B cell (primary cell): ENCODE data around the gene KRT71. TPM values are rescaled to one million over a fixed set of nuclear protein-coding genes. Genes with fewer than 3 reads are reported as not detected.

ENCODE experiments used
- ATAC-seq: fragments of 200-7000 bp; cut with Tn5 transposase; one replicate; pipeline ENCODE4 v1.10.0; 2021; ENCODE audit warnings: low read depth, mild to moderate bottlenecking, moderate number of reproducible peaks, moderate library complexity
- CTCF ChIA-PET: fragments of 350-600 bp; sonication (Branson Sonifier 250); formaldehyde crosslinking; loops from one replicate; lab custom pipeline; 2021; ENCODE audit warnings: antibody characterized with exemption, inconsistent platforms; lab: Charles Lee
- POLR2A ChIA-PET: fragments of 350-600 bp; sonication (Branson Sonifier 250); formaldehyde crosslinking; loops from one replicate; lab custom pipeline; 2021; ENCODE audit warnings: antibody characterized with exemption; lab: Charles Lee
- DNase-seq: peaks from one replicate; pipeline ENCODE4 v3.0.0; 2013
- H2AFZ ChIP-seq: 2 replicates; pipeline ENCODE4 v1.6.1; 2012; ENCODE audit warnings: mild to moderate bottlenecking, low read depth, low read length; ENCODE audit not compliant: insufficient read depth, poor library complexity, severe bottlenecking
- H3K27ac ChIP-seq, 2 donors: 1 replicate in 1 of 2; 2 replicates in 1 of 2; pipeline ENCODE4 v1.5.1; 2012 to 2013; ENCODE audit warnings: low read length in 2 of 2, mild to moderate bottlenecking in 2 of 2, moderate library complexity in 1 of 2
- H3K27me3 ChIP-seq, 4 experiments: fragments of 200-600 bp in 1 of 4; sonication (generic) in 1 of 4; replicated peaks in 1 of 4; 1 replicate in 2 of 4; 2 replicates in 2 of 4; pipeline versions ENCODE4 v1.6.1 to v1.7.0; 2013 to 2016; ENCODE audit warnings: low read length in 3 of 4, mild to moderate bottlenecking in 2 of 4, mixed read lengths in 1 of 4, moderate library complexity in 1 of 4; ENCODE audit not compliant: insufficient read depth in 4 of 4, control insufficient read depth in 3 of 4; ENCODE audit errors: control extremely low read depth in 1 of 4
- H3K36me3 ChIP-seq, 2 experiments: replicated peaks in 1 of 2; 1 replicate in 1 of 2; 2 replicates in 1 of 2; pipeline versions ENCODE4 v1.6.1 to v1.7.1; 2013; ENCODE audit warnings: low read length in 1 of 2; ENCODE audit not compliant: insufficient read depth in 2 of 2, control insufficient read depth in 1 of 2; ENCODE audit errors: control extremely low read depth in 1 of 2, extremely low read depth in 1 of 2
- H3K4me1 ChIP-seq, 2 donors: fragments of 200-600 bp in 1 of 2; sonication (generic) in 1 of 2; 1 replicate in 1 of 2; 2 replicates in 1 of 2; pipeline versions ENCODE4 v1.5.1 to v1.6.1; 2013 to 2017; ENCODE audit warnings: low read length in 2 of 2; ENCODE audit not compliant: control insufficient read depth in 2 of 2, insufficient read depth in 2 of 2
- H3K4me2 ChIP-seq: replicated peaks from 2 replicates; pipeline ENCODE3; 2012; ENCODE audit warnings: mild to moderate bottlenecking, low read depth, low read length; ENCODE audit not compliant: poor library complexity, severe bottlenecking
- H3K4me3 ChIP-seq, 5 experiments: fragments of 200-600 bp in 1 of 5; sonication (generic) in 1 of 5; 1 replicate in 3 of 5; 2 replicates in 2 of 5; pipeline versions ENCODE4 v1.5.1 to v1.7.0; 2011 to 2016; ENCODE audit warnings: low read length in 4 of 5, mild to moderate bottlenecking in 4 of 5, low read depth in 2 of 5, control low read depth in 1 of 5, moderate library complexity in 1 of 5; ENCODE audit not compliant: insufficient read depth in 1 of 5; ENCODE audit errors: control extremely low read depth in 1 of 5, extremely low read depth in 1 of 5
- H3K79me2 ChIP-seq: fragments of 200-600 bp; sonication (generic); one replicate; pipeline ENCODE4 v1.6.0; 2016; ENCODE audit warnings: low read length; ENCODE audit not compliant: control insufficient read depth, insufficient read depth
- H3K9ac ChIP-seq: fragments of 200-600 bp; sonication (generic); 2 replicates; pipeline ENCODE4 v1.6.1; 2017; ENCODE audit warnings: mild to moderate bottlenecking, low read length, moderate library complexity
- H3K9me3 ChIP-seq, 3 donors: one replicate each; pipeline versions ENCODE4 v1.6.1 to v1.7.1; 2013; ENCODE audit warnings: low read length in 2 of 3; ENCODE audit not compliant: control insufficient read depth in 2 of 3, insufficient read depth in 1 of 3; ENCODE audit errors: control extremely low read depth in 1 of 3
- H4K20me1 ChIP-seq: 2 replicates; pipeline ENCODE4 v1.6.0; 2012; ENCODE audit warnings: mild to moderate bottlenecking, low read length; ENCODE audit not compliant: insufficient read depth, control insufficient read depth, poor library complexity, severe bottlenecking
- H3K27ac Mint-ChIP-seq: one replicate; pipeline ENCODE4 v1.8.0; 2021; ENCODE audit warnings: mixed read lengths
- H3K27me3 Mint-ChIP-seq: one replicate; pipeline ENCODE4 v1.8.0; 2021; ENCODE audit warnings: mixed read lengths
- H3K4me1 Mint-ChIP-seq: one replicate; pipeline ENCODE4 v1.8.0; 2021; ENCODE audit warnings: mixed read lengths
- H3K4me3 Mint-ChIP-seq: one replicate; pipeline ENCODE4 v1.8.0; 2021; ENCODE audit warnings: mixed read lengths
- H3K9me3 Mint-ChIP-seq: one replicate; pipeline ENCODE4 v1.8.0; 2022; ENCODE audit warnings: mixed read lengths; ENCODE audit not compliant: insufficient read depth
- EZH2 ChIP-seq: IDR thresholded peaks from 2 replicates; pipeline ENCODE4 v1.6.1; 2012; ENCODE audit warnings: borderline replicate concordance, low read depth, mild to moderate bottlenecking, moderate library complexity, low read length; ENCODE audit not compliant: insufficient read depth, poor library complexity, severe bottlenecking
- WGBS: methylation state at CpG from one replicate; pipeline ENCODE4 v1.1.5; 2013; ENCODE audit warnings: missing lambda C conversion rate; ENCODE audit not compliant: insufficient coverage; 5-methylcytosine and 5-hydroxymethylcytosine counted together
- intact Hi-C: fragments of 100-400 bp; cut with micrococcal nuclease; formaldehyde crosslinking; loops from one replicate; pipeline ENCODE4 v1.10.0; 2022
- polyA plus RNA-seq: library from polyadenylated mRNA; depleted of rRNA; stranded (reverse); fragments of >200 nt; gene quantifications from 2 replicates; pipeline ENCODE4 v1.2.3, GENCODE V29; 2012
- total RNA-seq, 2 donors: library from RNA; stranded (reverse); fragments of 120-200 nt in 1 of 2; gene quantifications; 1 replicate in 1 of 2; 2 replicates in 1 of 2; pipeline versions ENCODE4 v1.2.3 to v1.2.4, GENCODE V29; 2013 to 2022
- TF ChIP-seq, protein P1 (sequence below): fragments of 200-600 bp; IDR thresholded peaks from one replicate; pipeline ENCODE4 v1.8.0; 2022; ENCODE audit warnings: antibody characterized with exemption, mild to moderate bottlenecking

KRT71 gene
- total and polyA plus RNA-seq, 2 donors (not counting 1 experiment from before 2014, with no cell fraction given) = not detected

DNA sequence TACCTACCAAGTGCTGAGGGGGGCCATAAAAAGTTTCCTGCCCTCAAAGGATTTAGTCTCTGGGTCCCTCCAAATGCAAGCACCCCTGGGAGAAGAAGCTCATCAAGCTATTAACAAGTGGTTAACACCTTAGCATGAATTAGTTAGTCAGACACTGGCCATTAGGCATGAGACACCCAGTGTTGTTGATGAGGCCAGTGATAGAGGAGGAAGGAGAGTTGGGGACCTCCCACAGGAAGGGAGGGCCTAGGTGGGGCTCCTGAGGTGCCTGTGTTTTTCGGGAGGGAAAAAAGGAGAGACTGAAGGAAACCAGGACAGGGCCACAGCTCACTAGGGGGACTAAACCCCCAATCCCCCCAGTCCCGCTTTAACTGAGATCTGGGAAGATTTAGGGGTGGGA is 4.5 kb upstream of the KRT71 start:
- ChIA-PET CTCF (no interaction called here), POLR2A (no interaction called here)
- DNase-seq = no peak
- Mint-ChIP-seq H3K27me3 (peaks cover 21% of the 10 kb centered on the region), H3K4me1 (no peaks in the 10 kb centered on the region), H3K9me3 (no peaks in the 10 kb centered on the region), H3K4me3 (no peak overlapping the region), H3K27ac (no peak overlapping the region)
- Histone ChIP-seq H3K9me3 (no peaks in the 10 kb centered on the region), H3K79me2 (no peaks in the 10 kb centered on the region), H3K27ac (no peak overlapping the region), H3K4me2 (no peak overlapping the region), H3K9ac (no peak overlapping the region), H3K4me1 (no peaks in the 10 kb centered on the region), H3K36me3 (no peaks in the 10 kb centered on the region), H3K27me3 (peaks cover 0 to 8% (median 0%) of the 10 kb centered on the region in 4 experiments), H3K4me3 (no peak overlapping the region), H4K20me1 (no peaks in the 10 kb centered on the region), H2AFZ (no peak overlapping the region)
- intact Hi-C loops = no loop called here
- ATAC-seq = no peak
- WGBS = no CpG with 5 or more reads among the region's 2 CpGs
- TF ChIP-seq, protein P1, sequence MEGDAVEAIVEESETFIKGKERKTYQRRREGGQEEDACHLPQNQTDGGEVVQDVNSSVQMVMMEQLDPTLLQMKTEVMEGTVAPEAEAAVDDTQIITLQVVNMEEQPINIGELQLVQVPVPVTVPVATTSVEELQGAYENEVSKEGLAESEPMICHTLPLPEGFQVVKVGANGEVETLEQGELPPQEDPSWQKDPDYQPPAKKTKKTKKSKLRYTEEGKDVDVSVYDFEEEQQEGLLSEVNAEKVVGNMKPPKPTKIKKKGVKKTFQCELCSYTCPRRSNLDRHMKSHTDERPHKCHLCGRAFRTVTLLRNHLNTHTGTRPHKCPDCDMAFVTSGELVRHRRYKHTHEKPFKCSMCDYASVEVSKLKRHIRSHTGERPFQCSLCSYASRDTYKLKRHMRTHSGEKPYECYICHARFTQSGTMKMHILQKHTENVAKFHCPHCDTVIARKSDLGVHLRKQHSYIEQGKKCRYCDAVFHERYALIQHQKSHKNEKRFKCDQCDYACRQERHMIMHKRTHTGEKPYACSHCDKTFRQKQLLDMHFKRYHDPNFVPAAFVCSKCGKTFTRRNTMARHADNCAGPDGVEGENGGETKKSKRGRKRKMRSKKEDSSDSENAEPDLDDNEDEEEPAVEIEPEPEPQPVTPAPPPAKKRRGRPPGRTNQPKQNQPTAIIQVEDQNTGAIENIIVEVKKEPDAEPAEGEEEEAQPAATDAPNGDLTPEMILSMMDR = no peak

GRCh38 chr12:52555577-52555976 is 2.6 kb upstream of the KRT71 start:
- Histone ChIP-seq H3K36me3 (no peaks in the 10 kb centered on the region), H3K9me3 (no peaks in the 10 kb centered on the region), H4K20me1 (no peaks in the 10 kb centered on the region), H3K4me3 (no peak overlapping the region), H3K79me2 (no peaks in the 10 kb centered on the region), H2AFZ (no peak overlapping the region), H3K4me2 (no peak overlapping the region), H3K4me1 (no peaks in the 10 kb centered on the region), H3K27me3 (peaks cover 0 to 6% (median 0%) of the 10 kb centered on the region in 4 experiments), H3K27ac (no peak overlapping the region), H3K9ac (no peak overlapping the region)
- Mint-ChIP-seq H3K27ac (no peak overlapping the region), H3K4me3 (no peak overlapping the region), H3K9me3 (no peaks in the 10 kb centered on the region), H3K27me3 (peaks cover 15% of the 10 kb centered on the region), H3K4me1 (no peaks in the 10 kb centered on the region)
- ChIA-PET CTCF (no interaction called here), POLR2A (no interaction called here)
- intact Hi-C loops = no loop called here
- ATAC-seq (no peak), DNase-seq (no peak)
- no peak for TF ChIP-seq EZH2
- TF ChIP-seq, protein P1 = no peak
- 73% methylated on average over 5 of the region's 6 CpGs for WGBS
